Temporal lobe (tissue), 2 donors: ENCODE results near the gene COX10. TPM values are rescaled to one million over a fixed set of nuclear protein-coding genes. Genes with fewer than 3 reads are reported as not detected.

ENCODE experiments used
- small RNA-seq: library from RNA; depleted of rRNA; stranded (forward); fragments of <200 nt; gene quantifications from one replicate; pipeline ENCODE3, GENCODE V24; 2014; ENCODE audit warnings: low replicate concordance
- total RNA-seq: library from RNA; depleted of rRNA; stranded (reverse); fragments of >200 nt; gene quantifications from one replicate; pipeline ENCODE4 v1.2.3, GENCODE V29; 2014

Gene COX10
- total RNA-seq, 1 donor from 2014 or later: 11.8 TPM

Small RNAs within 50 kb of the gene (small RNA-seq; reads per million reads assigned to genes)
- not detected for gene RF00090

Other genes starting within 250 kb of the COX10 start
- gene CDRT15, start 167.4 kb downstream of the COX10 start, total RNA-seq: not detected
- gene HS3ST3B1, start 231.6 kb downstream of the COX10 start, total RNA-seq: 0.74 TPM